Stimulated activated CD4-positive, alpha-beta T cell treated with anti-CD3 and anti-CD28 coated beads, TNF-alpha, amount 100 ng/mL, for 1 hour (primary cell): ENCODE measurements around the gene RDH13.
"Not testable (repeated sequence)": the region's sequence is repeated elsewhere in the genome, so short reads cannot be mapped to it uniquely, and the experiment has no call there.

Source experiments
- DNase-seq, 3 donors: peaks; one replicate each; pipeline ENCODE4 v3.0.0-alpha.2; 2020; ENCODE audit warnings: low read depth in 3 of 3, low spot score in 1 of 3

Gene RDH13

GRCh38 chr19:55047951-55048350, 15.0 kb downstream of the RDH13 start:
- DNase-seq, result no peak

DNA sequence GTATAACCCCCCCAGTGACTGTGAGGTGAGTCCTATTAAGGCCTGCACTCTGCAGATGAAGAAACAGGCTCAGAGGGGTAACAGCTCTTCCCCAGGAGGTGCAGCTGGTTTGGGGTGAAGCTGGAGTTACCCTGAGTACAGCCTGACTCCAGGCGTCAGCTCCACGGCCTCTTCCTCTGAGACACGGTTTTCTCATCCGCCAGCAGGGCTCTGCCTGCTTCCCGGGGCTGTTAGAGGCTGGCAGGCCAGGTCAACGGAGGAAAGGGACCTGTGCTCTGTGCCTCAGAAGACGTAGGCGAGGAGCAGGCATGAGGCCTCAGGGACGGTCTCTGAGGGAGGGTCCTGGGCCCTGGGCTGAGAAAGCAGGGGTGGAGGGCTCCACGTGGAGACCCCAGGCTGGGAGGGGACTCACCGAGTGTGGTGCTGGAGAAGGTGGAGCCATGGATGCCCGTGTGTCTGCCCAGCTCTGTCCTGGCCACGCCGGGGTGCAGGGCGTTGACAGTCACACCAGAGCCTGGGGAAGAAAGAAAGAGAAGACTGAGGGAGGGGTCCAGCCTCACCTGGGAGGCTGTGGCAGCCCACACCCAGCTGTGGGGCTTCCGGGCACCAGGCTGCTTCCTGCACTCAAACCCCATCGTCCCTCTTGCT, 15.8 kb downstream of the RDH13 start:
- DNase-seq, result no peak

GRCh38 chr19:55044771-55045716, 17.9 kb downstream of the RDH13 start:
- DNase-seq, result no peak

GRCh38 chr19:55044286-55044685, 18.7 kb downstream of the RDH13 start:
- no peak for DNase-seq

DNA sequence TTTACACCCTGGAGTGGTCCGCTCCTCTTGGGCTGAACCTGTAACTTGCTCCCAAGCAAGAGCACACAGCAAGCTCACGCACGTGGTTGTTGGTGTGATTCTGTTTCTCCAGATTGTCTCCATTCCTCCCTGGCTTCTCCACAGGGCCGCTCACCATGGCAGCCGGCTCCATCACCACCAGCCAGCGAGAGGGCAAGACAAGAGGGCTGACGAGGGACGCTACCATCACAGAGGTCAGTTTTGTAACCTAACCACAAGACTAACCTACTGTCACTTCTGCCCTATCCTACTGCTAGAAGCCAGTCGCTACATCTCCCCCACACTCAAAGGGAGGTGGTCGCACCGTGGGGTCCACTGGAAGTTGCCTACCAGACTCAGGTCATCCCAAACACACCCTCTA, 20.3 kb downstream of the RDH13 start:
- no peak for DNase-seq

GRCh38 chr19:55042344-55042678, 20.6 kb downstream of the RDH13 start:
- DNase-seq, result no peak

- DNase-seq, result no peak
Measured at GRCh38 chr19:55041627-55042343, 21.2 kb downstream of the RDH13 start.

- no peak for DNase-seq
Measured at GRCh38 chr19:55041244-55041626, 21.7 kb downstream of the RDH13 start.

DNA sequence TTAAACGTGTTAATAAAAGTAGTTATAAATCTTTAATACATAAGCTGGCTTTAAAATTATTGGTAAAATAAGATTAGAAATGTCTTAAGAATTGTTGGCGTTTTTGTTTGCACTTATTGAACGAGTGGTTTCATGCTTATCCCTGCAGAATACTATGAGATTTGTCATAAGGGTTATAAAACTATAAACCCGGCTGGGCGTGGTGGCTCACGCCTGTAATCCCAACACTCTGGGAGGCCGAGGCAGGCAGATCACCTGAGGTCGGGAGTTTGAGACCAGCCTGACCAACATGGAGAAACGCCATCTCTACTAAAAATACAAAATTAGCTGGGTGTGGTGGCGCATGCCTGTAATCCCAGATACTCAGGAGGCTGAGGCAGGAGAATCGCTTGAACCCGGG, 22.3 kb downstream of the RDH13 start:
- not testable (repeated sequence) for DNase-seq

DNA sequence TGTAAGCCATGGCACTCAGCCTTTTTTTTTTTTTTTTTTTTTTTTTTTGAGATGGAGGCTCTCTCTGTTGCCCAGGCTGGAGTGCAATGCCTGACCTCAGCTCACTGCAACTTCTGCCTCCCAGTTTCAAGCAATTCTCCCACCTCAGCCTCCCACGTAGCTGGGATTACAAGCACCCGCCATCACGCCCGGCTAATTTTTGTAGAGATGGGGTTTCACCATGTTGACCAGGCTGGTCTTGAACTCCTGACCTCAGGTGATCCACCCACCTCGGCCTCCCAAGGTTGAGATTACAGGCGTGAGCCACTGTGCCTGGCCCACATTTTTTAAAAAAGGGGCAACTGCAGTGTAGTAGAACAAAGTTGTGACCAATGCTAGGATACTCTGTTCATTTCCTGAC, 25.3 kb downstream of the RDH13 start:
- DNase-seq, result not testable (repeated sequence)

DNA sequence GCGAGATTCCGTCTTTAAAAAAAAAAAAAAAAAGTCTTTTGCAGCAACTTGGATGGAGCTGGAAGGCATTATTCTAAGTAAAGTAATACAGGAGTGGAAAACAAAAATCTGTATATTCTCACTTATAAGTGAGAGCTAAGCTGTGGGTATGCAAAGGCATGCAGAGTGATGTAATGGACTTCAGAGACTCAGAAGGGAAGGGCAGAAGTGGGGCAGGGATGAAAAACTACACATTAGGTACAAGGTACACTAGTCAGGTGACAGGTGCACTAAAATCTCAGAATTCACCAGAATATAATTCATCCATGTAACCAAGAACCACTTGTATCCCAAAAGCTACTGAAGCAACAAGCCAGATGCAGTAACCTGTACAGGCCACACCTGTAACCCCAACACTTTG, 26.9 kb downstream of the RDH13 start:
- no peak for DNase-seq

DNA sequence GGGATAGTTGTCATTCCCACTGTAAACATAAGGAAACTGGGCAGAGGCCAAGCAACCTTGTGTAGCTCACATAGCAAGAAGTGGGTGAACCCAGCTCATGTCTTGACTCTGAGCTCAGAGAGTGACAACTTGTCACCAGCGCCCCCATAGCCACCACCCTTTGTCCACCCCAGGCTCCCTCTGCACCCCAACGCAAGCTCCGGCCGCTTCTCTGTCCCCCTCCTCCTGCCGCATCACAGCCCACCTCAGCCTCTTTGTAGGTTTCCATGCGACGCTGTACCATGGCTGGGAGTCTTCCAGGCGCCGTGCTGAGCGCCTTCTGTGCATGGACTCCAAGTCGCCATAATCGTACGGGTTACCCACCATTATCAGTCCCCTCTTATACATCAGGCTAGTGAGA, 28.2 kb downstream of the RDH13 start:
- DNase-seq, result no peak

GRCh38 chr19:55032976-55033643, 29.8 kb downstream of the RDH13 start:
- not testable (repeated sequence) for DNase-seq

DNA sequence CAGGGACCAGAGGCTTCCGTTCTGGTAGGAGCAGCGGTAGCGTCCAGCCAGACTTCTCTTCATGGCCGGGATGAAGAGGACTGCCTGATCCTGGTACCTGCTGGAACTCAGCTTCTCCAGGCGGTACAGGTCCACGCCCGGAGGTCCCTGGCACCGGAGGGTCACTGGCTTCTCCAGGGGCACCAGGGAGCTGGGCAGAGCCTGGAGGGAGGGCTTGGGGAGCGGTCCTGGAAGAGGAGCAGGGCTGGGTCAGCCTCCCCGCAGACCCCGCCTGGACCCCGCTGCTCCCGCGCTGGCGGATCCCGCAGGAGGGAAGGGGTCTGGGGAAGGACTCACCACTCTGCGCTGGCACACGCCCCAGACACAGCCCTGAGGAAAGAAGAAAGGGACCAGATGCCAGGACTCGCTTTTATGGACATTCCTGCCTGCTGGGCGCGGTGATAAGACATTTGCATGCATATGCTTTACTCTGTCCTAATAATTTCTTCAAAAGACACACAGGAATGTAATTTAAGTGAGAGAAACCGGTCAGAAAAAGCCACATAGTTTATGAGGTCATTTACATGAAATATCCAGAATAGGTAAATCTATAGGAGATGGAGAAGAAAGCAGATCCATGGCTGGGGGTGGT, 30.7 kb downstream of the RDH13 start:
- no peak for DNase-seq

DNA sequence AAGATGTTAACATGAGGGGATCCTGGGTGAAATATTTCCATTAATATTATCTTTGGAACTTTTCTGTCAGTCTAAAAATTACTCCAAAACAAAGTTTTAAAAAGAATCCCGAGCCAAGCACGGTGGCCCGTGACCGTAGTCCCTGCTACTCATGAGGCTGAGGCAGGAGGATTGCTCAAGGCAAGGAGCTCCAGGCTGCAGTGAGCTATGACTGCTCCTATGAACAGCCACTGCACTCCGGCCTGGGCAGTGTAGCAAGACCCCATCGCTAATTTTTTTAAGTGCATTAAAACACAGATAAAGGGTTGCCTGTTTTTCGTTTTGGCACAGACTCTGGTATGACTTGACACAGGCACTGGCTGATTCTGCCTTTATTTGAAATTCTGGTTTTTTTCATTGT, 31.8 kb downstream of the RDH13 start:
- DNase-seq, result no peak

- DNase-seq, result no peak
Measured at GRCh38 chr19:55028757-55029156, 34.2 kb downstream of the RDH13 start.

- DNase-seq, result no peak
Measured at GRCh38 chr19:55027472-55028337, 35.2 kb downstream of the RDH13 start.

DNA sequence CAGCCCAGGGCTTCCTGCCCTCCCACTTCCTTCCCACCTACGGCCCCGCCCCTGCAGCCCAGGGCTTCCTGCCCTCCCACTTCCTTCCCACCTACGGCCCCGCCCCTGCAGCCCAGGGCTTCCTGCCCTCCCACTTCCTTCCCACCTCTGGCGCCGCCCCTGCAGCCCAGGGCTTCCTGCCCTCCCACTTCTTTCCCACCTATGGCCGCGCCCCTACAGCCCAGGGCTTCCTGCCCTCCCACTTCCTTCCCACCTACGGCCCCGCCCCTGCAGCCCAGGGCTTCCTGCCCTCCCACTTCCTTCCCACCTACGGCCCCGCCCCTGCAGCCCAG, 35.8 kb downstream of the RDH13 start:
- not testable (repeated sequence) for DNase-seq

- no peak for DNase-seq
Measured at GRCh38 chr19:55024111-55024510, 38.8 kb downstream of the RDH13 start.

- DNase-seq, result not testable (repeated sequence)
Measured at GRCh38 chr19:55020351-55020750, 42.6 kb downstream of the RDH13 start.
